ENCODE results near the gene OIT3. TPM values are rescaled to one million over a fixed set of nuclear protein-coding genes. Genes with fewer than 3 reads are reported as not detected.

Gene OIT3
- total and polyA plus RNA-seq, 2 of the 8 experiments (the other 6 are each of a cell fraction or from before 2014, with no cell fraction given), result not detected

DNA sequence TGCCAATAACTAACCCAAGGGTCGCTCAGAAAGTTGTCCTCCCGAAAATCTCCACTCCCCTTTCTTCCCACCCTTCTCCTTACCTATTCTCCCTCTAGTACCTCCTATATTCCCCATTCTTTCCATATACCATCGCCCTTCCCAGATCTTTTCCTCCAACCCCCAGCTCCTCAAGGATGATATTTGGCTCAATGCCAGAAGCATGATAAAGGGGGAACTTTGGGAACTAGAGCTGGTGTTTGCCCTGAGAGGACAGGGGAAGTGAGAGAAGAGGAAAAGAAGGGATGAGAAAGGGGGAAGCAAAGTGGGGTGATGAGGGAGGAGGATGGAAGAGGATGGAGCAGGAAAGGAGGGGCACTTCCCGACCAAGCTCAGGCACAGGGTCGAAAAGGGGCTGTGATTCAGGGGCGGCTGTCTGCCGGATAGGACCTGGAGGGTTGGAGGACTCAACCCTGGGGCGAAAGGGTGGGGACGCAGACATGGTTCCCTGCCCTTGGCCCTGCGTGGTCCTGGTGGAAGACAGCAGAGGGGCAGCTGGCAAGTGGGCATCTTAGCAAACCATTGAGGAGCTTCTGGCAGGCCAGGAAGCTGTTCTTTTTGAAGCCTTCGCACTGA is 1.8 kb downstream of the OIT3 start:
- ChIA-PET CTCF (ENCODE audit: partially characterized antibody) (interaction anchor here (0.6 to 2.0 kb wide), 3 partner anchors 14 to 212 kb away, joined by 3 to 8 read pairs (median 3); no protein-coding TSS in a partner anchor), POLR2A (ENCODE audit: partially characterized antibody) (interaction anchor here (1.4 kb wide), 1 partner anchor 11 kb away, joined by 3 read pairs; no protein-coding TSS in a partner anchor)
- Histone ChIP-seq H3K4me1 (replicated peaks in 1 of 4; ENCODE audit: control insufficient read depth in 3 of 4, insufficient read depth in 4 of 4, low read length in 3 of 4) (peaks cover 0 to 3% (median 0%) of the 10 kb centered on the region in 4 experiments; a peak in 2 of 7 replicates), H4K8ac (ENCODE audit: extremely low read depth, insufficient read depth, low read length) (no peak overlapping the region), H3K4me3 (ENCODE audit: extremely low read depth in 1 of 4, insufficient read depth in 2 of 4, low read depth in 3 of 4, low read length in 4 of 4) (no peak overlapping the region), H3K23me2 (ENCODE audit: low read depth, low read length) (no peaks in the 10 kb centered on the region), H2BK12ac (ENCODE audit: low read depth, low read length) (no peak overlapping the region), H3K23ac (ENCODE audit: insufficient read length) (no peak overlapping the region), H3K36me3 (ENCODE audit: control insufficient read depth in 2 of 4, insufficient read depth in 4 of 4, low read length in 3 of 4) (no peaks in the 10 kb centered on the region), H2AFZ (ENCODE audit: low read length) (no peak overlapping the region), H3K79me1 (ENCODE audit: low read depth, low read length) (no peaks in the 10 kb centered on the region), H4K91ac (replicated peaks; ENCODE audit: insufficient read length, low read length) (peak overlapping the region; percentile 23), H3K18ac (ENCODE audit: extremely low read depth, low read length) (no peak overlapping the region), H3K9me3 (ENCODE audit: insufficient read depth in 2 of 2, low read depth in 1 of 2, low read length in 1 of 2) (no peaks in the 10 kb centered on the region), H3K56ac (replicated peaks; ENCODE audit: insufficient read length, low read depth, low read length) (no peak overlapping the region), H3K79me2 (ENCODE audit: control insufficient read depth in 1 of 2, insufficient read depth in 2 of 2, low read length in 2 of 2) (no peaks in the 10 kb centered on the region), H3K27ac (ENCODE audit: low read depth, low read length) (no peak overlapping the region), H4K20me1 (replicated peaks in 1 of 2; ENCODE audit: control insufficient read depth in 1 of 2, insufficient read depth in 2 of 2, low read length in 2 of 2) (no peaks in the 10 kb centered on the region), H3K27me3 (replicated peaks in 1 of 4; ENCODE audit: control insufficient read depth in 3 of 4, extremely low read depth in 1 of 4, insufficient read depth in 3 of 4, low read length in 3 of 4) (no peaks in the 10 kb centered on the region), H3K4me2 (ENCODE audit: insufficient read depth in 1 of 2, low read depth in 2 of 2, low read length in 2 of 2) (no peak overlapping the region), H2BK5ac (ENCODE audit: low read depth, low read length) (no peak overlapping the region), H2BK120ac (replicated peaks; ENCODE audit: low read depth, low read length) (no peak overlapping the region), H3K9ac (replicated peaks in 1 of 4; ENCODE audit: extremely low read depth in 1 of 4, low read depth in 3 of 4, low read length in 3 of 4) (no peak overlapping the region), H4K5ac (ENCODE audit: insufficient read length, low read depth, low read length) (no peak overlapping the region), H3K14ac (ENCODE audit: insufficient read length) (no peak overlapping the region), H3K4ac (replicated peaks; ENCODE audit: insufficient read length, low read depth, low read length) (no peak overlapping the region), H2BK15ac (ENCODE audit: low read length) (peak overlapping the region; percentile 41; the same call in 1 of the 2 replicates), H2BK20ac (ENCODE audit: low read length) (no peak overlapping the region; the same call in 1 of the 2 replicates), H2AK5ac (ENCODE audit: low read depth, low read length) (no peak overlapping the region)
- FAIRE-seq, result no peak
- DNase-seq (ENCODE audit: low read depth in 1 of 2, low spot score in 2 of 2), result no peak
- 89 to 100% methylated on average over 1 to 10 of the region's 11 CpGs for WGBS, 2 experiments (ENCODE audit: extremely low coverage in 1 of 2, insufficient coverage in 1 of 2, insufficient read length in 1 of 2, insufficient replicate concordance in 2 of 2, low coverage in 1 of 2, low lambda C conversion rate in 2 of 2, missing lambda C conversion rate in 1 of 2)
- TF ChIP-seq BRCA1 (IDR thresholded peaks at IDR 0.05; ENCODE audit: low read depth, low read length), result no peak
- no peak for TF ChIP-seq CTBP2 (IDR thresholded peaks at IDR 0.05; ENCODE audit: borderline replicate concordance, insufficient read depth, insufficient read length, low read length)
- TF ChIP-seq, protein P1, sequence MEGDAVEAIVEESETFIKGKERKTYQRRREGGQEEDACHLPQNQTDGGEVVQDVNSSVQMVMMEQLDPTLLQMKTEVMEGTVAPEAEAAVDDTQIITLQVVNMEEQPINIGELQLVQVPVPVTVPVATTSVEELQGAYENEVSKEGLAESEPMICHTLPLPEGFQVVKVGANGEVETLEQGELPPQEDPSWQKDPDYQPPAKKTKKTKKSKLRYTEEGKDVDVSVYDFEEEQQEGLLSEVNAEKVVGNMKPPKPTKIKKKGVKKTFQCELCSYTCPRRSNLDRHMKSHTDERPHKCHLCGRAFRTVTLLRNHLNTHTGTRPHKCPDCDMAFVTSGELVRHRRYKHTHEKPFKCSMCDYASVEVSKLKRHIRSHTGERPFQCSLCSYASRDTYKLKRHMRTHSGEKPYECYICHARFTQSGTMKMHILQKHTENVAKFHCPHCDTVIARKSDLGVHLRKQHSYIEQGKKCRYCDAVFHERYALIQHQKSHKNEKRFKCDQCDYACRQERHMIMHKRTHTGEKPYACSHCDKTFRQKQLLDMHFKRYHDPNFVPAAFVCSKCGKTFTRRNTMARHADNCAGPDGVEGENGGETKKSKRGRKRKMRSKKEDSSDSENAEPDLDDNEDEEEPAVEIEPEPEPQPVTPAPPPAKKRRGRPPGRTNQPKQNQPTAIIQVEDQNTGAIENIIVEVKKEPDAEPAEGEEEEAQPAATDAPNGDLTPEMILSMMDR (IDR thresholded peaks at IDR 0.05; ENCODE audit: control extremely low read depth in 1 of 3, insufficient read depth in 1 of 3, low read depth in 1 of 3, low read length in 3 of 3), result no peak
- TF ChIP-seq SP1 (IDR thresholded peaks at IDR 0.05; ENCODE audit: low read depth, low read length), result no peak
- TF ChIP-seq JUN (IDR thresholded peaks at IDR 0.05; ENCODE audit: low read depth, low read length), result no peak
- TF ChIP-seq BCL11A (IDR thresholded peaks at IDR 0.05; ENCODE audit: low read depth in 2 of 2, low read length in 2 of 2), result no peak
- TF ChIP-seq CREB1 (IDR thresholded peaks at IDR 0.05), result no peak
- no peak for TF ChIP-seq YY1 (IDR thresholded peaks at IDR 0.05; ENCODE audit: low read depth, low read length)
- no peak for TF ChIP-seq MAX (IDR thresholded peaks at IDR 0.05)
- TF ChIP-seq SIN3A (conservative IDR thresholded peaks at IDR 0.05 in 1 of 2, IDR thresholded peaks at IDR 0.05 in 1 of 2; ENCODE audit: low read depth in 1 of 2, low read length in 2 of 2), result no peak
- TF ChIP-seq TAF1 (IDR thresholded peaks at IDR 0.05; ENCODE audit: low read depth, low read length), result no peak

Data from H1 (cell line).